NCI-H1694 treated with DMSO at 0.1 percent for 48 hours (cell line): ENCODE measurements around the gene ERICH6.
"Not testable (repeated sequence)": the region's sequence is repeated elsewhere in the genome, so short reads cannot be mapped to it uniquely, and the experiment has no call there.

Experiments
- DNase-seq: peaks from one replicate; lab custom pipeline; 2025; lab: John Stamatoyannopoulos, UW

Gene ERICH6

GRCh38 chr3:150682279-150682678, 21.4 kb downstream of the ERICH6 start:
- no peak for DNase-seq

DNA sequence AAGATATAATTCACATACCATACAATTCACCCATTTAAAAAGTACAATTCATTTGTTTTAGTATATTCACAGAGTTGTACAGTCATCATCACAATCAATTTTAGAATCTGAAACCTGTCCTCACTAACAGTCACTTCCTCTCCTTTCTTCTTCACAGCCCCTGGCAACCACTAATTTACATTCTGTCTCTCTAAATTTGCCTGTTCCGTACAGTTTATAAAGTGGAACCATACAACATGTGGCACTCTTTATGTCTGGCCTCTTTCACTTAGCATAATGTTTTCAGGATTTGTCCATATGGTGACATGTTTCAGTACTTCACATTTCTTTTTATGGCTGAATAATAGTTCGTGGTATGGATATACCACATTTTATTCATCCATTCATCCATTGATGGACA, 22.7 kb downstream of the ERICH6 start:
- DNase-seq: no peak

DNA sequence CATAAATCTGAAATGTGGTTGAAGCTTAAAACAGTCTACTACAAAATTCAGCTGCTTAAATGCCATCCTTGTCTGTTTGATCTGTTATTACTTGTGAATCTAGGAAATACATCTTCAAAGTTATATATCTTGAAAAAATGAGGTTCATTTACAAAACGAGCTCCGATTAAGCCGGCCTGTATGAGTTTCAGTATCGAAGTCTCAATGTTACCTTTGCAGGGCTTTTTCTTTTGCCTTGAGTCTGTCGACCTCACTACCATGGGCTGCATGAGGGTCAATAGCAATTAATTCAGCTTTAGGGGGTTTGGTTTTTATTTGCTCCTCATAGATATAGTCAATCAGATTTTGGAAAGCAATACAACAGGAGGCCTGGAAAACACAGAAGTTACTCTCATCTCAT, 23.2 kb downstream of the ERICH6 start:
- DNase-seq: no peak

DNA sequence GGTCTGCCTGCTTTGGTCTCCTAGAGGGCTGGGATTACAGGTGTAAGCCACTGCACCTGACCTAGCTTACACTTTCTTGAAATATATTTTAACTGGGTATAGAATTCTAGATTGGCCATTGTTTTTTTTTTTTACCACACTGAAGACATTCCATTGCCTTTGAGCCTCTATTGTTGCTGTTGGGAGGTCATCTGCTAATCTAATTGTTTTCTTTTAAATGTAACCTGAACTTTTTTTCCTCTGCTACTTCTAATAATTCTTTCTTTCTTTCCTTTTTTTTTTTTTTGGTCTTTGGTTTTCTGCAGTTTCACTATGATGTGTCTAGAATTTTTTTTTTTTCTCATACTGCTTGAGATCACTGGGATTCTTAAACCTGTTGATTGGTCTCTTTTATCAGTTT, 28.1 kb downstream of the ERICH6 start:
- DNase-seq: no peak

DNA sequence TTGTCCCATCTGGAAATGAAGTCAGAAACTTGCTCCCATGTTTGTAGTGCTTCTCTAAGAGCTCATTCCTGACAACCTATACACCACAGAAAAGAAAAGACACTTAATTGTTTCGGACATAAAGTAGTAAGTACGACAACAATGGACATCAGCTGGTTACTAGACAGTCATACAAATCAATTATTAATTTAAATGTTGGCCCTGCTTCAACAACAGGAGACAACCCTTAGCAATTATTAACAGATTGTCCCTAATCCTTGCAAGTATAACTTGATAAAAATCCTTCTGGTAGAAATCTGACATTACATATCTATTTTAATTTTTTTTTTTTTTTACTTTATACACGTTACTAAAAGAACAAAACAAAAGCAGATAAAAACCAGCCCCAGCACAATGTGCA, 29.8 kb downstream of the ERICH6 start:
- DNase-seq: no peak

GRCh38 chr3:150666167-150666566, 37.6 kb downstream of the ERICH6 start:
- DNase-seq: no peak

- no peak for DNase-seq
These were observed 40.3 kb downstream of the ERICH6 start for GRCh38 chr3:150663461-150663860.

DNA sequence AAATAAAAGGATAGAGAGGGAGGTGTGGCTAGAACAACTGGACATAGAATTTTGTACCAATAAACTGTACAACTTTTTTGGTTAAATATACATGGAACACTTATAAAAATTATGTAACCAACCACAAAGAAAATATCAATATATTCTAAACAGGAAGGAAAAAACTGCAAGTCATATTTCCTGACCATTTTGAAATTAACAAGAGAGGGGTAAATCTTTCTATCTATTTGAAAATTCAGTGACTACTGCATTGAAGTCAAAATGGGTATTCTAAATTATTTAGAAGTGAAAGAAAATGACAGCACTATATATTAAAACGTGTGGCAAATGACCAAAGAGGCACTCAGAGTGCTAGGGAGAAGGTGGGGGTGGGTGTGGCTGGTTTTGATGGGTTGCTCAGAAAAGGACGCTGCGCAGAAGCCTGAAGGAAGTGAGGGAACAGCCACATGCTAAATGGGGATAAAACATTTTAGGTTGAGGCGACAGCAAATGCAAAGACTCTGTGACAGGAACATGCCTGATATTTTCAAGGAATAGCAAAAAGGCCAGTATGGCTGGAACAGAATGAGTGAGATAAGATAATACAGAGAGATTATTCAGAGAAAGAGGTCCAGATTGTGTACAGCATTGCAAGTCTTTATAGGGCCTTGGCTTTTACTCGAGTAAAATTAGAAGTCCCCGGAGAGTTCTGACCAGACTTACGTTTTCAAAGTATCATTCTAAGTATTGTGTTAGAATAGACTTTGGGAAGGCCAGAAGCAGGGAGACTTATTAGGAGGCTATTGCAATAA, 41.1 kb downstream of the ERICH6 start:
- DNase-seq: no peak

DNA sequence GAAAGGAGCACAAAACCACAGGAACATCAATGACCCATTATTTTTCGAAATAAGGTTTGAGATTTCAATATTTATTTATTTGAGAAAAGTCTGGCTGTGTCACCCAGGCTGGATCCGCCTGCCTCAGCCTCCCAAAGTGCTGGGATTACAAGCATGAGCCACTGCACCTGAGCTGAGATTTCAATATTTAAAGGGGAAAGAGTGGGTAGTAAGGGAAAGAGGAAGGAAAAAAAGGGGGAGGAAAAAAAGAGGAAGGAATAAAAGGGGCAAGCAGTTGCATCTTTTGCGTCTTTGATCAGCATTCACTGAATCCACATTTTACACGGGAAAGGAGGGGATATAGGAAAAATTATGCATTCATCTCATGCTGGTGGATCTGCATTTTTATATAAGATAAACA, 47.4 kb downstream of the ERICH6 start:
- no peak for DNase-seq

GRCh38 chr3:150653110-150653561, 50.6 kb downstream of the ERICH6 start:
- DNase-seq: no peak

GRCh38 chr3:150640256-150640655, 63.5 kb downstream of the ERICH6 start:
- no peak for DNase-seq

DNA sequence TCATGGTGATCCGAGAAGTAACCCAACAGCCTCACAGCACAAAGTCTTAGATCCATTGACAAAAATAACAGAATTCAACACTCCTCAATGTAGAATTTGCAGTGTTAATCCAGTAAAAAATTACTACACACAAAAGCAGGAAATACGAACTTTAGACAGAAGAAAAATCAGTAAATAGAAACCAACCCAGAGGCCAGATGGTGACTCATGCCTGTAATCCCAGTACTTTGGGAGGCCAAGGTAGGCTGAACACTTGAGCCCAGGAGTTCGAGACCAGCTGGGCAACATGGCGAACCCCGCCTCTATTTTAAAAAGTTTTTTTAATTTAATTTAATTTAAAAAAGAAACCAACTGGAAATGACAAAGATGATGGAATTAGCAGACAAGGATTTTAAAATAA, 64.5 kb downstream of the ERICH6 start:
- DNase-seq: no peak

- DNase-seq: no peak
These were observed 67.5 kb downstream of the ERICH6 start for GRCh38 chr3:150636258-150636657.

DNA sequence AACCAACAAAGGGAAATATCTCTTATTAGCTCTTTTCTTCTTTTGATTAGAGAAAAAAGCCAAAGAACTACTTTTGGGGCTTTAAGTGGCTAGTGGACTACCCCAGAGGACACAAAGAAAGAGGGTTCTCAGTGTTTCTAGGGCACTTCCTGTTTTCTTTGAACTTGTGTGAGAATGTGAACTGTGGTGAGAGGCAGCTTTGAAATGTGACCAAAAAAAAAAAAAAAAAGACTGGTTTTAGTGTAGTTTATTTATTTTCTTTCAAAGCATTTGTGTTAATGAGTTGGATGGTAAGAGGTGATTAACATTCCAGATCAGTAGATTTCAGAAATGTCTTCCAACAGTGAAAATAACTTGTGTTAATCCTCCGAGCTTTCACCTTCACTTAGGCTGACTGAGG, 68.2 kb downstream of the ERICH6 start:
- no peak for DNase-seq

- DNase-seq: no peak
These were observed 68.6 kb downstream of the ERICH6 start for GRCh38 chr3:150635076-150635475.

DNA sequence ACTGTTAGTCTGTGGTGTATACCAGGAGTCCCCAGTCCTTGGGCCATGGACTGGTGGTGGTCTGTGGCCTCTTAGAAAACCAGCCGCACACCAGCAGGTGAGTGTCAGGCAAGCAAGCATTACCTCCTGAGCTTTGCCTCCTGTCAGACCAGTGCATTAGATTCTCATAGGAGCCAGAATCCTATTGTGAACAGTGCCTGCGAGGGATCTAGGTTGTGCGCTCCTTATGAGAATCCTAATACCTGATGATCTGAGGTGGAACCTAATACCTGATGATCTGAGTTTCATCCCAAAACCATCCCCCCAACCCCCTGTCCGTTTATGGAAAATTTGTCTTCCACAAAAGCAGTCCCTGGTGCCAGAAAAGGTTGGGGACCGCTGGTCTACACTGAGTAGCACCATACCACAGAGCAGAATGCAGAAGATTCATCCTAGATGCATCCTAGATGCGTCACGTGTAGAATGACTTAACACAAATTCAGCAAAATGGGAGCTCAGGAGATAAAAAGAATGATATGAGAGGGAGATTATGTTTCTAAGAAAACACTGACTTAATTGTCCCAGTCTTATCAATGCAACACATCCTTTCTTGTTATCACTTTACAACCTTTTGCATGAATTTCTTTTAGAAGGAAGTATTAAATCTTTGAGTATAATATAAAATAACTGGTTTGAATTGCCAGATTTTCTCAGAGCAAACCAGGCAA, 72.1 kb downstream of the ERICH6 start:
- DNase-seq: no peak

DNA sequence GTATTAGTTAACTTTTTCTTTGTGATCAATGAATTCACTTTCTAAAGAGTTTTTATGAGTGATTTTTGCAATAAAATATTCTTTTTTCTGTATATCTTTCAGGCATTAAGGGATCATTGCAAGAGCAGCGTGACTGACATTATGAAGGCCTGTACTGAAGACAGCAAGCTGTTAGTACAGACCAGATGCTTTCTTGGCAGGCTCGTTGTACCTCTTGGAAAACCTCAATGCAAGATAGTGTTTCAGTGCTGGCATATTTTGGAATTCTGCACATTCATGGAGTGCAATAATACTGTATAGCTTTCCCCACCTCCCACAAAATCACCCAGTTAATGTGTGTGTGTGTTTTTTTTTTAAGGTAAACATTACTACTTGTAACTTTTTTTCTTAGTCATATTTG, 76.2 kb downstream of the ERICH6 start:
- DNase-seq: no peak

DNA sequence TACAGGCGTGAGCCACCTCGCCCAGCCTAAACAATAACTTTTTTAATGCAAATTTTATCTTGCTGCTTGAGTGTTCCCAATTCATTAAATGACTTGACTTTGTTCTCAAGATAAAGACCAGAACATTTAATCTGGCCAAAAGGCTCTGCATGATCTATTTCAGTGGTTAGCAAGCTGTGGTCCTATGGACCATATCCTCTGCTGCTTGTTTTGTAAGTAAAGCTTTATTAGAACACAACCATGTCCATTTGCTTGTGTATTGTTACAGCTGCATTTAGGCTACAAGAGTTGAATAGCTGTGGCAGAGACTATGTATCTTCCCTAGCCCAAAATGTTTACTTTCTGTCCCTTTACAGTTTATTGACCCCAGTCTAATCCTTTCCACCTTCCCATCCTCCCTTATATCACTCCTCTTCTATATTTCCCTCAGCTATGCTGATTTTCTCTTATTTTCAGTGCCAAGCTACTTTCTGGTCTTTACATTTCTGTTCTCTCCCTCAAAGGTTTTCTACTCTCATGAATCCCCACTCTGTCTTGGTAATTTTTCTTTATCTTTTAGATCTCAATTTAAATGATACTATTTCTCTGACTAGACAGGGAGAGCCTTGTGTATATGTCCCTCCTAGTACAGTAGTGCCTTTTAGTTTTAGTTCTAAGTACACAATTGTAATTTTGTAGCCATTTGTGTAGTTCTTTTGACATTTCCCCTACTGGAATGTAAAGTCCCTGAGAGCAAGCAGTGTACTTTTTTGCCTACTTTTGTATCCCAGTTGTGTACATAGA, 77.4 kb downstream of the ERICH6 start:
- no peak for DNase-seq

DNA sequence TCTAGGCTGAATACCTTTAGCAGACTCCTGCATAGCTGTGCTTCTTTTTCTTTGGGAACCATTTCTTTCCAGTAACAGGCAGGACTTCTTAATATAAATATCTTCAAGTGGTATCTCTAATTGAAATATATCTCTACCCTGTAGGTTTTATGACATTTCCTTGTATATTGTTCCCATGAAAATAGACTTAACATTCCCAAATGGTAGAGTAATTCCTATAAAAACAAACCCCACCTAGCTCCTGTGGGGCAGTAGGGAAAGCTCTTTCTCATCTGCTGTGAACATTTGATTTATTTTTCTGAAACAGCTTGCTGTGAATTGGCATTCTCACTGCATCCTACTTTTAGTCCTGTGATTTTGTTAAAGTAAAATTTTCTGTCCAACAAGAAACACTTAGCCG, 79.8 kb downstream of the ERICH6 start:
- DNase-seq: no peak

DNA sequence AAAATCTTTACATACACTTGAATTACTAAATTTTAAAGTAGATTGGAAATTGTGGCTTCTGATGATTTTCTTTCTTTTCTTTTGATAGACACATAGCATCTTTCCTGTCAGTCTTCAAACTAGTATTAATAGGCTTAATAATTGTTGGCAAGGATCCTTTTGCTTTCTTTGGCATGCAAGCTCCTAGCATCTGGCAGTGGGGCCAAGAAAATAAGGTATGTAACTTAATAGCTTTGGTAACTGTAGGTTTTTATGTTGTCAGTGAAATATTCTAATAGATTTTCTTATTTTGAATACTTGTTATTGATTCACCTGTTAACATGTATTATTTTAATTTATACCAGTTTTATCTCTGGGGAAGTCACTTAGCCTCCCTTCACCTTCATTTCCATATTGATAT, 80.8 kb downstream of the ERICH6 start:
- DNase-seq: not testable (repeated sequence)

DNA sequence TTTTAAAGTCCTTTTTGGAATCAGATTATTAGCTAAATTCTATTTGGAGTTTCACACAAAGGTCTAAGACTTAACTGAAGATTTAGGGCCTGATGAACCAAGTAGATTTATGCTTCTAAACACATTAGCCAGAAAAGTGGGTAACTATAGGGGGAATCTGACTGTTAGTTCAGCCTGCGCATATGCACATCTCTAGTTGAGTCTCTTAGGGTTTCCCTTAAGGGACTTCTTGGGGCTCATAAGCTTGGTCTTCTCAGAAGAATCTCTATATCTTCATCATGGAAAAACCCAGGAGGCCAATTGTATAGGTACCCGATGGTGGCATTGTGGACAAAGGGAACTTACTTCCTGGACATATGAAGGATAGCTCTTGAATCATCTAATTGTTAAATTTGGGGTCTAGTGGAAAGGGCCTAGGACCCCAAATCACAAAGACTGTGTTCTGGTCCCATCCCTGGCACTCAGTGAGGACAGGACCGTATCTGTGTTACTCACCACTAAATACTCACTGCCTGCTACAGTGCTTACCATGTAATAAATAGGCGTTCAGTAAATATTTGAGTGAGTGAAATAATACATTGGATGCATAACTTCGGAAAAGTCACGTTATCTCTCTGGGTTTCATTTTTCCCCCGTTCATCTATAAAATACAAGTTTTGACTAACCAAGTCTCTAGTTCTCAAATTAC, 83.6 kb downstream of the ERICH6 start:
- DNase-seq: no peak
